DOHH2 (cell line): ENCODE results near the gene MYEOV.

Experiments used
- H3F3A ChIP-seq: fragments of 200-600 bp; sonication (generic), shearing (Covaris generic); 2 replicates; pipeline ENCODE4 v1.6.0; 2016; ENCODE audit warnings: antibody characterized with exemption, mild to moderate bottlenecking; ENCODE audit not compliant: control insufficient read depth, insufficient read depth
- H3K27ac ChIP-seq: fragments of 200-600 bp; sonication (generic); 2 replicates; pipeline ENCODE4 v1.5.1; 2014; ENCODE audit warnings: low read depth, mild to moderate bottlenecking, low read length, moderate library complexity
- H3K27me3 ChIP-seq: fragments of 200-600 bp; sonication (generic); 2 replicates; pipeline ENCODE4 v1.6.1; 2014; ENCODE audit warnings: mild to moderate bottlenecking, low read length, mixed read lengths; ENCODE audit not compliant: control insufficient read depth
- H3K36me3 ChIP-seq: fragments of 200-600 bp; sonication (generic); 2 replicates; pipeline ENCODE4 v1.6.1; 2014; ENCODE audit warnings: mild to moderate bottlenecking, low read length, moderate library complexity, mixed read lengths; ENCODE audit not compliant: control insufficient read depth
- H3K4me1 ChIP-seq: fragments of 200-600 bp; sonication (generic); 2 replicates; pipeline ENCODE4 v1.6.1; 2014; ENCODE audit warnings: mild to moderate bottlenecking, low read length, mixed read lengths; ENCODE audit not compliant: control insufficient read depth
- H3K4me2 ChIP-seq: fragments of 200-600 bp; sonication (generic); 2 replicates; pipeline ENCODE4 v1.6.0; 2014; ENCODE audit warnings: mild to moderate bottlenecking, low read length, moderate library complexity
- H3K4me3 ChIP-seq: fragments of 200-600 bp; sonication (generic); 2 replicates; pipeline ENCODE4 v1.5.1; 2014; ENCODE audit warnings: mild to moderate bottlenecking, low read length, mixed read lengths
- H3K79me2 ChIP-seq: fragments of 200-600 bp; sonication (generic); 2 replicates; pipeline ENCODE4 v1.6.1; 2014; ENCODE audit warnings: mild to moderate bottlenecking, low read length, mixed read lengths; ENCODE audit not compliant: control insufficient read depth
- H3K9me2 ChIP-seq: fragments of 200-600 bp; sonication (generic); replicated peaks from 2 replicates; pipeline ENCODE4 v1.6.1; 2014; ENCODE audit warnings: mild to moderate bottlenecking, low read length, mixed read lengths; ENCODE audit not compliant: control insufficient read depth
- H3K9me3 ChIP-seq: fragments of 200-600 bp; sonication (generic); 2 replicates; pipeline ENCODE4 v1.6.1; 2014; ENCODE audit warnings: antibody characterized with exemption, low read length, mixed read lengths; ENCODE audit not compliant: control insufficient read depth, insufficient read depth
- H4K20me1 ChIP-seq: fragments of 200-600 bp; sonication (generic); 2 replicates; pipeline ENCODE4 v1.6.0; 2014; ENCODE audit warnings: low read depth, mild to moderate bottlenecking, antibody characterized with exemption, low read length, moderate library complexity; ENCODE audit not compliant: control insufficient read depth, insufficient read depth
- CTCF ChIP-seq: fragments of 200-600 bp; sonication (generic); IDR thresholded peaks from one replicate; pipeline ENCODE4 v1.5.1; 2014; ENCODE audit warnings: antibody characterized with exemption, mild to moderate bottlenecking, low read depth, low read length; ENCODE audit not compliant: poor library complexity, severe bottlenecking
- EZH2phosphoT487 ChIP-seq: fragments of 200-600 bp; sonication (generic); IDR thresholded peaks from 2 replicates; pipeline ENCODE4 v1.6.1; 2017; ENCODE audit warnings: borderline replicate concordance, mild to moderate bottlenecking, antibody characterized with exemption, low read length, moderate library complexity, mixed read lengths

The MYEOV gene

GRCh38 chr11:69286374-69287371 lies 7.3 kb upstream of the MYEOV start:
- Histone ChIP-seq H3K4me1 (no peaks in the 10 kb centered on the region), H3K79me2 (no peaks in the 10 kb centered on the region), H3K27ac (no peak overlapping the region), H3F3A (no peaks in the 10 kb centered on the region), H3K4me3 (no peak overlapping the region), H3K9me3 (no peaks in the 10 kb centered on the region; the same call in 1 of the 2 replicates), H3K27me3 (no peaks in the 10 kb centered on the region), H3K9me2 (no peaks in the 10 kb centered on the region), H3K36me3 (no peaks in the 10 kb centered on the region), H3K4me2 (no peak overlapping the region), H4K20me1 (no peaks in the 10 kb centered on the region)
- TF ChIP-seq EZH2phosphoT487 (no peak), CTCF (no peak)

GRCh38 chr11:69287968-69288882 lies 5.7 kb upstream of the MYEOV start:
- H3K9me3 ChIP-seq, result no peaks in the 10 kb centered on the region; the same call in 1 of the 2 replicates
- TF ChIP-seq CTCF, result no peak
- no peak for TF ChIP-seq EZH2phosphoT487
- no peaks in the 10 kb centered on the region for H4K20me1 ChIP-seq
- H3F3A ChIP-seq, result no peaks in the 10 kb centered on the region
- no peak overlapping the region for H3K4me3 ChIP-seq
- H3K4me2 ChIP-seq, result no peak overlapping the region
- H3K27ac ChIP-seq, result no peak overlapping the region
- no peaks in the 10 kb centered on the region for H3K27me3 ChIP-seq
- no peaks in the 10 kb centered on the region for H3K9me2 ChIP-seq
- no peaks in the 10 kb centered on the region for H3K4me1 ChIP-seq
- H3K36me3 ChIP-seq, result no peaks in the 10 kb centered on the region
- H3K79me2 ChIP-seq, result no peaks in the 10 kb centered on the region

- Histone ChIP-seq H3F3A (no peaks in the 10 kb centered on the region), H3K27me3 (no peaks in the 10 kb centered on the region), H3K4me1 (peaks cover 5% of the 10 kb centered on the region), H3K79me2 (no peaks in the 10 kb centered on the region), H3K9me2 (no peaks in the 10 kb centered on the region), H3K9me3 (no peaks in the 10 kb centered on the region; the same call in 1 of the 2 replicates), H3K27ac (no peak overlapping the region), H3K36me3 (no peaks in the 10 kb centered on the region), H3K4me3 (no peak overlapping the region), H4K20me1 (no peaks in the 10 kb centered on the region), H3K4me2 (no peak overlapping the region)
- TF ChIP-seq CTCF (no peak), EZH2phosphoT487 (no peak)
Measured at GRCh38 chr11:69288883-69289242, 5.1 kb upstream of the MYEOV start.
